Effector memory CD8-positive, alpha-beta T cell (primary cell): Measurements from ENCODE around the gene MX1.

Source experiments
- ATAC-seq: fragments of 150-1000 bp; cut with Tn5 transposase; replicated peaks from 2 replicates; pipeline ENCODE4 v1.10.0; 2021; ENCODE audit warnings: mild to moderate bottlenecking, moderate library complexity
- DNase-seq, 3 experiments: peaks; one replicate each; pipeline ENCODE4 v3.0.0; 2021
- H3K27ac Mint-ChIP-seq, 2 donors: one replicate each; pipeline ENCODE4 v1.8.0; 2022; ENCODE audit warnings: mild to moderate bottlenecking in 2 of 2, mixed read lengths in 2 of 2, moderate library complexity in 2 of 2
- H3K27me3 Mint-ChIP-seq, 2 donors: one replicate each; pipeline ENCODE4 v1.8.0; 2022; ENCODE audit warnings: mixed read lengths in 2 of 2
- H3K36me3 Mint-ChIP-seq: one replicate; pipeline ENCODE4 v1.8.0; 2022; ENCODE audit warnings: mild to moderate bottlenecking, moderate library complexity, mixed read lengths; ENCODE audit not compliant: insufficient read depth
- H3K4me1 Mint-ChIP-seq, 2 donors: one replicate each; pipeline ENCODE4 v1.8.0; 2022; ENCODE audit warnings: low read depth in 2 of 2, mixed read lengths in 2 of 2
- H3K4me3 Mint-ChIP-seq, 2 donors: one replicate each; pipeline ENCODE4 v1.8.0; 2022; ENCODE audit warnings: mild to moderate bottlenecking in 2 of 2, mixed read lengths in 2 of 2, moderate library complexity in 2 of 2
- H3K9me3 Mint-ChIP-seq, 2 donors: one replicate each; pipeline ENCODE4 v1.8.0; 2022; ENCODE audit warnings: mixed read lengths in 2 of 2

The MX1 gene

GRCh38 chr21:41429925-41430491, 4.0 kb downstream of the MX1 start:
- no peaks in the 10 kb centered on the region for H3K27me3 Mint-ChIP-seq
- no peak for ATAC-seq
- H3K9me3 Mint-ChIP-seq, result no peaks in the 10 kb centered on the region
- no peak overlapping the region for H3K4me3 Mint-ChIP-seq
- peak overlapping the region in 1 of 2 donors; percentile 32 for H3K27ac Mint-ChIP-seq
- H3K36me3 Mint-ChIP-seq, result peaks cover 47% of the 10 kb centered on the region
- H3K4me1 Mint-ChIP-seq, result peaks cover 15 to 32% of the 10 kb centered on the region in 2 donors
- DNase-seq, result no peak

GRCh38 chr21:41431788-41432548, 5.9 kb downstream of the MX1 start:
- ATAC-seq (no peak), DNase-seq (no peak)
- H3K4me1 Mint-ChIP-seq, result peaks cover 6 to 21% of the 10 kb centered on the region in 2 donors
- peaks cover 50% of the 10 kb centered on the region for H3K36me3 Mint-ChIP-seq
- no peaks in the 10 kb centered on the region for H3K27me3 Mint-ChIP-seq
- H3K4me3 Mint-ChIP-seq, result no peak overlapping the region
- H3K9me3 Mint-ChIP-seq, result no peaks in the 10 kb centered on the region
- H3K27ac Mint-ChIP-seq, result no peak overlapping the region

GRCh38 chr21:41432562-41433460, 6.8 kb downstream of the MX1 start:
- Mint-ChIP-seq H3K9me3 (no peaks in the 10 kb centered on the region), H3K4me1 (peaks cover 0 to 13% of the 10 kb centered on the region in 2 donors), H3K36me3 (peaks cover 53% of the 10 kb centered on the region), H3K27ac (no peak overlapping the region), H3K27me3 (no peaks in the 10 kb centered on the region), H3K4me3 (no peak overlapping the region)
- DNase-seq, result no peak
- ATAC-seq, result no peak

GRCh38 chr21:41433566-41433965, 7.5 kb downstream of the MX1 start:
- DNase-seq, result no peak
- Mint-ChIP-seq H3K4me3 (no peak overlapping the region), H3K27ac (no peak overlapping the region), H3K36me3 (peaks cover 61% of the 10 kb centered on the region), H3K4me1 (peaks cover 0 to 7% of the 10 kb centered on the region in 2 donors), H3K27me3 (no peaks in the 10 kb centered on the region), H3K9me3 (no peaks in the 10 kb centered on the region)
- no peak for ATAC-seq

- H3K4me3 Mint-ChIP-seq, result no peak overlapping the region
- no peaks in the 10 kb centered on the region for H3K9me3 Mint-ChIP-seq
- peaks cover 0 to 3% of the 10 kb centered on the region in 2 donors for H3K4me1 Mint-ChIP-seq
- DNase-seq (no peak), ATAC-seq (no peak)
- no peaks in the 10 kb centered on the region for H3K27me3 Mint-ChIP-seq
- H3K27ac Mint-ChIP-seq, result peak overlapping the region in 1 of 2 donors; percentile 20
- peaks cover 57% of the 10 kb centered on the region for H3K36me3 Mint-ChIP-seq
These were observed 9.7 kb downstream of the MX1 start for GRCh38 chr21:41435706-41436105.

- Mint-ChIP-seq H3K27me3 (no peaks in the 10 kb centered on the region), H3K9me3 (no peaks in the 10 kb centered on the region), H3K4me1 (peaks cover 0 to 3% of the 10 kb centered on the region in 2 donors), H3K27ac (no peak overlapping the region), H3K4me3 (no peak overlapping the region), H3K36me3 (peaks cover 53% of the 10 kb centered on the region)
- ATAC-seq, result no peak
- no peak for DNase-seq
These were observed 11.7 kb downstream of the MX1 start for GRCh38 chr21:41437729-41438128.

DNA sequence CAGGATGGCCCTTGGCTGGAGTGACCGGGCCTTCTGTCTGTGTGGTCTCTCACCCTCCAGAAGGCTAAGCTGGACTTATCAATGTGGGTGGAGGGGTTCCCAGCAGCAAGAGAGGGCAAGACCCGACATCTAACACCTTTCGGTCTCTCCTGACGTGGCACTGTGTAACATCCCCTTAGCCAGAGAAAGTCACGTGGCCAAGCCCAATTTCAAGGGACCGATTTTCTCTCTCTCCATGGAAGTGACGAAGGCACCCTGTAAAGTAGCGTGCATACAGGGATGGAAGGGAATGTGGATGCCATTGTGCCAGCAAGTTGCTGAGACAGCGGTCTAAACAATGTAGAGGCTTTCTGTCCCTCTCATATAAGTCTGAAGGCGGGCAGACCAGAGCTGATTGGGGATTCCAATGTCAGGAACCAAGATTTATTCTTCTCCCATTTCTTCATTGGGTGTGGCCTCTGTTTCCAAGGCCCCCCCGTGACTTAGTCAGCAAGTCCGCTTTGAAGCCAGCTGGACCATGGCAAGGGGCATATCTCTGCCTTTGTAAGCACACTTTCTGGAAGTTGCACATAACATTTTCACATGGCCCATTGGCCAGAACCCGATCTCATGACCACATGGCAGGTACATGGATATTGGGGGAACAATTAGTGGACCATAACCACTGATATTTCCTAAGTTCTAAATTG, 12.5 kb downstream of the MX1 start:
- H3K4me1 Mint-ChIP-seq, result peaks cover 0 to 3% of the 10 kb centered on the region in 2 donors
- no peak overlapping the region for H3K27ac Mint-ChIP-seq
- DNase-seq (no peak), ATAC-seq (no peak)
- no peaks in the 10 kb centered on the region for H3K9me3 Mint-ChIP-seq
- peaks cover 49% of the 10 kb centered on the region for H3K36me3 Mint-ChIP-seq
- H3K27me3 Mint-ChIP-seq, result no peaks in the 10 kb centered on the region
- H3K4me3 Mint-ChIP-seq, result no peak overlapping the region

GRCh38 chr21:41439248-41439647, 13.2 kb downstream of the MX1 start:
- Mint-ChIP-seq H3K9me3 (no peaks in the 10 kb centered on the region), H3K27me3 (no peaks in the 10 kb centered on the region)

DNA sequence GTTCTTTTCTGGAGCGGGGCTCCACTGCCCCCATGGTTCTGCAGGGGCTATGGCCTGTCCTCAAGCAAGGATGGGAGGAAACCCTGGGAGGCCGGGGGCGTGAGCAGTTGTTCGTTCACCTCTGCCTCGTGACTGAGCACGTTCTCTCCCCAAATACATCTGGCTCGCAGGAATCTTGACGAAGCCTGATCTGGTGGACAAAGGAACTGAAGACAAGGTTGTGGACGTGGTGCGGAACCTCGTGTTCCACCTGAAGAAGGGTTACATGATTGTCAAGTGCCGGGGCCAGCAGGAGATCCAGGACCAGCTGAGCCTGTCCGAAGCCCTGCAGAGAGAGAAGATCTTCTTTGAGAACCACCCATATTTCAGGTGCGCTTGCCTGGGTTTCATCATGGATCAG, 15.5 kb downstream of the MX1 start:
- H3K27me3 Mint-ChIP-seq, result no peaks in the 10 kb centered on the region
- H3K4me1 Mint-ChIP-seq, result no peaks in the 10 kb centered on the region
- no peaks in the 10 kb centered on the region for H3K9me3 Mint-ChIP-seq
- H3K36me3 Mint-ChIP-seq, result peaks cover 55% of the 10 kb centered on the region
- DNase-seq, result no peak
- H3K4me3 Mint-ChIP-seq, result peak overlapping the region in 1 of 2 donors; percentile 13
- no peak for ATAC-seq
- H3K27ac Mint-ChIP-seq, result peak overlapping the region; percentile 9 to 86

More at GRCh38 chr21:41439248-41439647, 13.2 kb downstream of the MX1 start:
- Mint-ChIP-seq H3K4me1 (peaks cover 0 to 3% of the 10 kb centered on the region in 2 donors), H3K36me3 (peaks cover 54% of the 10 kb centered on the region), H3K27ac (no peak overlapping the region), H3K4me3 (no peak overlapping the region)
- no peak for ATAC-seq
- no peak for DNase-seq

GRCh38 chr21:41442481-41443186, 16.6 kb downstream of the MX1 start:
- H3K27me3 Mint-ChIP-seq, result no peaks in the 10 kb centered on the region
- no peak overlapping the region for H3K4me3 Mint-ChIP-seq
- H3K36me3 Mint-ChIP-seq, result peaks cover 62% of the 10 kb centered on the region
- peak overlapping the region in 1 of 2 donors; percentile 55 for H3K27ac Mint-ChIP-seq
- H3K9me3 Mint-ChIP-seq, result no peaks in the 10 kb centered on the region
- no peak for DNase-seq
- ATAC-seq, result no peak
- H3K4me1 Mint-ChIP-seq, result no peaks in the 10 kb centered on the region

DNA sequence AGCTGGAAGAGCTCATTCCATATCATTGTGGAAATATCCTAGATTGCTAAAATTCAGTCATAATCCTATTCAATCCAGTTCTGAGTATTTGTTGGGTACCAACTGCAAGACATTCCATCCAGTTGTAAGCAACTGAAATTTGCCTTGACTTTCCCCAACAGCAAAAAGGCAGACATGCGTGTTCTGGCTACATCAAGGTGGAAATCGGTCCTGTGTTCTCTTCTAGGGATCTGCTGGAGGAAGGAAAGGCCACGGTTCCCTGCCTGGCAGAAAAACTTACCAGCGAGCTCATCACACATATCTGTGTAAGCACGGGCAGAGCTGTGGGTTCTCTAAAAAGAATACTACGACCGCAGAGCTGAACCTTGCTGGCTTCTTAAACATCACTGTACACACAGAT, 17.5 kb downstream of the MX1 start:
- no peak for DNase-seq
- no peaks in the 10 kb centered on the region for H3K27me3 Mint-ChIP-seq
- no peak for ATAC-seq
- H3K9me3 Mint-ChIP-seq, result no peaks in the 10 kb centered on the region
- H3K27ac Mint-ChIP-seq, result no peak overlapping the region
- peaks cover 58% of the 10 kb centered on the region for H3K36me3 Mint-ChIP-seq
- no peaks in the 10 kb centered on the region for H3K4me1 Mint-ChIP-seq
- no peak overlapping the region for H3K4me3 Mint-ChIP-seq

GRCh38 chr21:41444703-41445464, 18.8 kb downstream of the MX1 start:
- no peak overlapping the region for H3K4me3 Mint-ChIP-seq
- ATAC-seq (no peak), DNase-seq (no peak)
- no peaks in the 10 kb centered on the region for H3K9me3 Mint-ChIP-seq
- H3K27ac Mint-ChIP-seq, result no peak overlapping the region
- H3K27me3 Mint-ChIP-seq, result no peaks in the 10 kb centered on the region
- peaks cover 65% of the 10 kb centered on the region for H3K36me3 Mint-ChIP-seq
- no peaks in the 10 kb centered on the region for H3K4me1 Mint-ChIP-seq
